Colonic mucosa (tissue), 2 donors: ENCODE measurements around the gene TRABD2A. TPM values are rescaled to one million over a fixed set of nuclear protein-coding genes. Genes with fewer than 3 reads are reported as not detected.

Source experiments
- total RNA-seq, 2 donors: library from RNA; stranded (reverse); fragmentation: NEBNext Ultra II Directional in 1 of 2; extraction: Animal tissue kit (Norgen Biotek cat#: 25700) in 1 of 2; gene quantifications; one replicate each; pipeline ENCODE4 v1.2.1, GENCODE V29; 2021
- donor health status: DM: no; HTN: no; CAD: no.
- donor health status: DM: no; HTN: no; CAD: no.

TRABD2A gene
- total RNA-seq, 2 donors from 2014 or later, result 88.1 to 158 TPM

Other genes starting within 250 kb of the TRABD2A start
- gene TMSB10, start 24.6 kb upstream of the TRABD2A start, total RNA-seq, result 1,000 to 10,000 TPM; 2,226 to 3,150 TPM
- gene KCMF1, start 90.1 kb upstream of the TRABD2A start, total RNA-seq, result 100 to 1,000 TPM in 1 of 2 donors, 10 to 100 TPM in 1; 96.2 to 118 TPM